OCI-LY7 (cell line): ENCODE data around the gene SV2B.

Experiments
- EZH2phosphoT487 ChIP-seq: fragments of 200-600 bp; sonication (generic); IDR thresholded peaks from 2 replicates; pipeline ENCODE4 v1.6.1; 2018; ENCODE audit warnings: low read depth, borderline replicate concordance, mild to moderate bottlenecking, mixed run types, antibody characterized with exemption, low read length, moderate library complexity, mixed read lengths
- TF ChIP-seq, protein P1 (sequence below): fragments of 200-600 bp; sonication (generic); conservative IDR thresholded peaks from 2 replicates; pipeline ENCODE4 v1.5.1; 2014; ENCODE audit warnings: mild to moderate bottlenecking, antibody characterized with exemption, low read length, moderate library complexity, mixed read lengths

DNA sequence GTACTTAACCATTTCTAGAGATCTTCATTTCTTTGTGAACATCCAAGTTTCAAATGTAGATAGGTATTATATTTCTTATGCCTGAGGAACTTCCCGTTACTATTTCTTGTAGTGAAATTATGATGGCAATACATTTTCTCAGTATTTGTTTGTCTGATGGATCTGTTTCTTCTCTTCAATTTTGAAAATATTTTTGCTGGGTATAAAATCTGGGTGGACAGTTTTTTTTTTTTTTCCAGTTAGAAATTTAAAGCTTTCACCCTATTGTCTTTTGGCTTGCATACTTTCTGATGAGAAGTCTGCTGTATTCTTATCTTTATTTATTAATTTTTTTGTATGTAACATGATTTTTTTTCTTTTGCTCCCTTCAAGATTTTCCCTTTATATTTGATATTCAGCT, 175.8 kb downstream of the SV2B start:
- TF ChIP-seq, protein P1, sequence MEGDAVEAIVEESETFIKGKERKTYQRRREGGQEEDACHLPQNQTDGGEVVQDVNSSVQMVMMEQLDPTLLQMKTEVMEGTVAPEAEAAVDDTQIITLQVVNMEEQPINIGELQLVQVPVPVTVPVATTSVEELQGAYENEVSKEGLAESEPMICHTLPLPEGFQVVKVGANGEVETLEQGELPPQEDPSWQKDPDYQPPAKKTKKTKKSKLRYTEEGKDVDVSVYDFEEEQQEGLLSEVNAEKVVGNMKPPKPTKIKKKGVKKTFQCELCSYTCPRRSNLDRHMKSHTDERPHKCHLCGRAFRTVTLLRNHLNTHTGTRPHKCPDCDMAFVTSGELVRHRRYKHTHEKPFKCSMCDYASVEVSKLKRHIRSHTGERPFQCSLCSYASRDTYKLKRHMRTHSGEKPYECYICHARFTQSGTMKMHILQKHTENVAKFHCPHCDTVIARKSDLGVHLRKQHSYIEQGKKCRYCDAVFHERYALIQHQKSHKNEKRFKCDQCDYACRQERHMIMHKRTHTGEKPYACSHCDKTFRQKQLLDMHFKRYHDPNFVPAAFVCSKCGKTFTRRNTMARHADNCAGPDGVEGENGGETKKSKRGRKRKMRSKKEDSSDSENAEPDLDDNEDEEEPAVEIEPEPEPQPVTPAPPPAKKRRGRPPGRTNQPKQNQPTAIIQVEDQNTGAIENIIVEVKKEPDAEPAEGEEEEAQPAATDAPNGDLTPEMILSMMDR = no peak
- TF ChIP-seq EZH2phosphoT487 = no peak
